Fibroblast of skin of back (primary cell): ENCODE measurements around the gene TMCO4.

Source experiments
- DNase-seq: peaks from one replicate; pipeline ENCODE4 v3.0.0-alpha.2; 2013

TMCO4 gene

DNA sequence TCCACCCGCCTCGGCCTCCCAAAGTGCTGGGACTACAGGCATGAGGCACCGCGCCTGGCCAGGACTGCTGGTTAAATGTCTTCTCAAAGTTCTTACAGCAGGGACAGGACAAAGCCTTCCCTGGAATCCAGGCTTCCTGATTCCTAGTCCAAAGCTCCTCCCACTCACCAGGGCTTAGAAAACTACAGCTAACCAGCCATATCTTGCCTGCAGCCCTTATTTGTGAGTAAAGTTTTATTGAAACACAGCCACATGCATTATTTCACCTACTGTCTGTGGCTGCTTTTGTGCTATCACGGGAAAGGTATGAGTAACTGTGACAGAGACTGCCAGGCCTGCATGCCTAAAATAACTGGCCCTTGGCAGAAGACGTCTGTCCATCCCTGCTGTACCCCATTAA, 24.4 kb downstream of the TMCO4 start:
- DNase-seq = no peak

DNA sequence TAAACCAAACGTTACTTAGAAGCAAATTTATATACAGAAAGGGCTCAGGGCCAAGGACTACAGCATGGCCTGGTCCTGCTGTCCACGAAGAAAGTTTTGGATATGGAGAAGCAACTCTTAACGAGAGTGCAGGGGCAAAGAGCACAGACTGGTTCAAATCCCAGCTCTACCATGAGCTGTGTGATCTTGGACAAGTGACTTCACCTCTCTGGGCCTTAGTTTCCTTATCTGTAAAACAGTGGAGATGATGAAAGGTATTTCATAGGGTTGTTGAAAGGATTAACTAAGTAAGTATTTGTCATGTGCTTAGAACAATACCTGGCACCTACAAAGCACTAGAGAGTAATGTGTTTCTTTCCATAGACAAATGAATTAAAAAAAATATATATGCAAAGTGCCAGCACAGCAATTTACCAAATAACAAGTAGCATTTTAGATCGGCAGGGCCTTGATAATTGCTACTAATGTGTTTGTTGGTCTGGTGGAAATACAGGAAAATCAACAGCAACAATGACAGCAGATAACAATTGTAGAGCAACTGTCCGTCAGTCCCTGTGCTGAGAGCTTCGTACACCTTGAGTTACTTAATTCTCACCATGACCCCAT, 25.4 kb downstream of the TMCO4 start:
- DNase-seq = no peak

DNA sequence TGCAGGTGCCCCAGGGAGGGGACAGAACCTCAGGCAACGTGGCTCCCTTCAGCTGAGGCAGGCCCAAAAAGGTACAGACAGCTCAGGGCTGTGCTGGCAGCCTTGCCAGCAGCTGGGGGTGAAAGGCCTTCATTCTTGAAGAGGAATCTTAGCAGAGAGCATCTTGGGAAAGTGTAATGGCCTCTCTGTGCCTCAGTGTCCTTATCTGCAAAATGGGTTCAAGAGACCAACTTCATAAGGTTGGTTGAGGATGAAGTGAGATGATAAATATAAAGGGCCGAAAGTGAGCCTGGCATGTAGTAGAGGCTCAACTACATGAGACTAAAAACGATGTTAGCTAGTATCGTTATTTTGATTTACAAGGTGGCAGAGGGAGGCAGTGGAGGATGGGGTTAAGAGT, 26.2 kb downstream of the TMCO4 start:
- no peak for DNase-seq

DNA sequence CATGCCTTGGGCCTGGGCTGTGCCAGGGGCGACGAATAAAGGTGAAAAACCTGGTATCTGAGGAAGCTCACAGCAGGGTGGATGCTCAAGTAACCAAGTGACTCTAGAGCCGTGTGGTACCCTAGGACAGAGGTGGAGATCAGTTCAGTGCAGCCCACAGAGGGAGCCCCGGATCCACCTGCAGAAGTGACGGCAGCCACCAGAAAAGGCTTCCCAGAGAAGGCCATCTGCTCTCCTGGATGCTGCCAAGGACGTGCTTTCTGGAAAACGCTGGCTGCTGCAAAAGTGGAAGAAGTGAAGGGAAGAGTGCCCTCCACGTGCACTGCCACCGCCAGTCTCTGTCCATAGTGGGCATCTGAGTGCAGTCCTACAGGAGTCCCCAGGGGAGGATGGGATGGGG, 27.7 kb downstream of the TMCO4 start:
- no peak for DNase-seq

DNA sequence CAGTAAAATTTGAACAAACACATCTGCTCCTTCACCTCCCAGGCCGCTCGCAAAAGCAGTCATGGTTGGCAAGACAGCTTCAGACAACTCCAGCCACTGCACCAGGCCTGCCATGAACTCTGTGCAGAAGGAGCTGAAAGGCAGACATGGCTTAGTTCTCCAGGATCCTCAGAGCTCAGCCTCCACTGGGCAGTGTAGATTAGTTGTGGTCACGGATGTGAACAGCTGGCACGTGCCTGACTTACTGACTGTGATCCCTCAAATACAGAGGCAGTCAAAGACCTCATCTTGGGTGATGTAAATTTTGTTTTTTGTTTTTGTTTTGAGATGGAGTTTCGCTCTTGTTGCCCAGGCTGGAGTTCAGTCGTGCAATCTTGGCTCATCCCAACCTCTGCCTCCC, 28.4 kb downstream of the TMCO4 start:
- no peak for DNase-seq

DNA sequence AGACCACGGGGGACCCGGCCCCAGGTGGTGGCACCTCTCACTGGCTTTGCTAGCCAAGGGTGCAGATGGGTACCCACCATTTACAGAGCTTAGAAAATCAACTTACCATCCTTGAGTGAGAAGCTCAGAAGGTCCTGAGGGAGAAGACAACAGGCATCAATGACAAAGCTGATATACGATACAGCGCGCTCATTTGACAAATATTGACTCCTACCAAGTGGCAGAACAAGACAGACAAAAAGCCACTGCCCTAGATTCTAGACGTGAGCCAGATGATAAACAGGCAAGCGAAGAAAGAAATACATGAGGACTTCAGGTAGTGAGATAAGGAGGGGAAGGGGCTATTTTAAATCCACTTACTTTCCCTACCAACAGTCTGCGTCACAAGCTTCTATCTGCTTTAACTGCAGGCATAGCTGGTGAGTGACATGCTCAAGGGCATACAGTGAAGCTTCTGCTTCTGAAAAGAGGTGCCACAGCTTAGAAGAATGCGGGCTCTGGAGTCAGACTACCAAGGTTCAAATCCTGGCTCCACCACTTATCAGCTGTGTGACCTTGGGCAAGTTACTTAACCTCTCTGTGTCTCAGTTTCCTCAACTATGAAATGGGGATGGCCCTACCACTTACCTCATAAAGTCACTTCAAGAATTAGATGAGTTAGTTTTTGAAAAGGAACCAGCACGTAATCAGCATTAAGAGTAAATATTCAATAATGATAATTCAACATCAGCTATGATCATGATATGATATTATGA, 29.1 kb downstream of the TMCO4 start:
- DNase-seq = no peak

DNA sequence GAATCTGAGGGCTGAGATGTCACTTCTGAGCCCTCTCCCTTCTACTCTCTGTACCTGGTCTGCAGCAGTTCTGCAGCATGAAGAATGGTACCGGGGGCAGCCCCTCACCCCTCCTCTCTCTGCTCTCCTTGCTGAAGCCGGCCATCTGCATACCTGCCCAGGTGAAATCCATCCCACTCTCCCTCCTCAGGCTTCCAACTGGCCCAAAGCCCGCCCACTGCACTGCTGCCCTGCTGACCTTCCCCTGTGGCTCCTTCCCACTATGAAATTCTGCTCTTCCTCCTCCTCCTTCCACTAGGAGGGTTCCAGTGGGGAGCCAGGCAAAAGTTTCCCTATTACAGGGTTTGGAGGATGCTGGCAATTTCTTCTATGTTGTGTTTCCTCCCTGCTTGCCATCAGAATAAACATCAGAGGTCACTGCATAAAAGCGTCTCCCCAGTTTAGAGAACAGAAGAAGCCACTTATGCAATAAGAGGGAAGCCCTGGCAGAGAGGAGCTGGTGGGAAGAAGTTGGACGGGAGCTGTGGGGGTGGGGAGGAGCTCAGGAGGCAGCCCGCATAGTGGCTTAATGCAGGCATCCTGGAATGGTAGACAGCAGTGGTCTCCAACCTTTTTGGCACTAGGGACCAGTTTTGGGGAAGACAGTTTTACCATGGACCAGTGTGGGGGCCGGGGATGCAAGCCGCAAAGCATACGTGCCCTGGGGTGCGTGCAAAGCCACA, 30.3 kb downstream of the TMCO4 start:
- no peak for DNase-seq

DNA sequence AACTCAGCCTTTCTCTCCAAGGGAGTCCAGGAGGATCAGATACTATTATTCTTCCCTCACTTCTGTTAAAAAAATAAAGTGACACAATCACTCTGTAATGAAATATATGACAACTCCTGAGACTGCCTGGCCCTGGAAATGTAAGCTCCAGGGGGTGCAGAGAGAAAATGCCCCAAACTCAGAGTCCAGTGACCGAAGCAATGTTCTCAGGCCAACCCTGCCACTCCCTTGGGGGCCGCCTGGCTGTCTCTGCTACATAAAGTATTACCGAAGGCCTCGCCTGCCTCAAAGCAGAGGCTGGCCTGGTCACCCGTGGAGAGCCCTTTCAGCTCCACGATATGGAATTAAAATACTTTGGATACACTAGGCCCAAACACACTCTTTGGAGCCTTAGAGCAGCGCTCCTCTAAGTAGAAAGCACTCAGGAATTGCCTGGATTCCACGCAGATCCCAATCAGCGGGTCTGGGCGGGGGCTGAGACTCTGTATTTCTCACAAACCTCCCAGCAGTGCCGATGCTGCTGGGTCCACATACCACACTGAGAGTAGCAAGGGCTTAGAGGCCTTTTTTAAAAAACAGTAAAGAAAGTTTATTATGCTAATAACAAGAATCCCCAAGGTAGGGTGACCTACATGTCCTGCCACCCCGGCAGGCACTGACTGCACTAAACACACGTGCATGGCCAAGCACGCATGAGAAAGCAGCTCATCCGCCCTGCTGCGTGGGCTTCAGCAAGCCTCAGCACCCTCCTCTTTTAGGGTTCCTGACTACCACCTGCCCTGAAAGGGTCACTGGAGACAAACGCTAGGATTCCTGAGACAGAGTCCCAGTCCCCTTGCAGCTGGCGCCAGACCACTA, 31.1 kb downstream of the TMCO4 start:
- DNase-seq = peak; percentile 91

DNA sequence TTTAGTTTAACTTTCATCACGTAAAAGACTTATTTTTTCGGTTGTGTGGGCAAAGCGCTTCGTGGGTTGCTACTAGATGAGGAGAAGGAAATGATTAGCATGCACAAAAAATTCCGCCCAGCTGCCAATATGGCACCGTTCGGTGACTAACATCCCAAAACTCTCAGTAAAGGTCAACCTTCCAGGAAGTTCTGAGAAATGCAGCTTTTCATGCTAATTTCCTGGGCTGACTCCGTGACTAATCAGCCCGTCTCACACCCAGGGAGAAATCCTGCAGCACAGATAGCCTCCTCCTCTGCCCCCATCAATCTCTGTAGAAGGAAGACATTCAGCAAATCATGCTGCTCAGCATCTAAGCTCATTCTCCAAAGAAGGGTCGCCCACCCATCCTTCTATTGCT, 34.1 kb downstream of the TMCO4 start:
- DNase-seq = peak; percentile 97

DNA sequence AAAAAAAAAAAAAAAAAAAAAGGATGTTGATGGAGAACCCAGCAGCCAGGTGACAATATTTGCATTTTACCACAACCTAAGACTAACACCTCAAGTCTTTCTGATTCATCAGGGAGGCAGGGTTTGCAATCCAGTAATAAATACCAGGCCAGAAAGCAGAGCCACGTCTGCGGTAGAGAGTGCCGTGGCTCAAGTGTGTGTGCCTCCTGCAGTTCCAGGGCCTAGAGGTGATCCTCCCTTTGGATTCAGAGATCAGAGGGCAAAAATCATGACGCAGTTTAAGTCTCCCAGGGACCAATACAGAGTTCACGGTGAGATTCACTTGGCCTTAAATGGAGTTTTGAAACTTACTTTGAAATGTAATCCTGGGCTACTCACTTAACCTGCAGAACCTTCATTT, 34.9 kb downstream of the TMCO4 start:
- DNase-seq = peak; percentile 21

DNA sequence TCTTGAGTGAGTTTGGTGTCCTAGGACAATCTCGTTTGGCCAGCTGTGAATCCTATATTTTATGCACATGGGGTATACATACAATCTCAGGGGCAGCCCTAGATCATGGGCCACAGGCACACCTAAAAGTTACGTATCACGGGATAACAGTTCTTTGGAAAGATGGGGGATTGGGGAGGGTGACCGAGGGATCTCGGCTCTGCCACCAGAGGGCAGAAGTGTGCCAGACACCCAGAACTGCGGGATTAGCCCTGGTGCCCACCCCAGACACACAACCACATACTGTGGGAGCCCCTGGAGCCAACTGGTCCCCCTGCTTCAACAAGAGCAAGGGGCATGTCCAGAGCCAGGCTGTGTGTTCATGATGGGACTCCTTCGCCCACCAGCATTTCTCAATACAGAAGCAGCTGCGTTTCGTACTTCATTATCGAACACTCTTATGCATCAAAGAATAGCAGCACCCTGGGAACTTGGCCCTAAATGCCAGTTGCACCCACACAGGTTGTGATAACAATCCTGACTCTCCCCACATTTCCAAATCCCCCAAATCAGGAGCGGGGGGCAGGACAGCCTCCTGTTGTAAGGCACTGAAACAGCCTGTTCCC, 37.4 kb downstream of the TMCO4 start:
- peak; percentile 30 for DNase-seq

DNA sequence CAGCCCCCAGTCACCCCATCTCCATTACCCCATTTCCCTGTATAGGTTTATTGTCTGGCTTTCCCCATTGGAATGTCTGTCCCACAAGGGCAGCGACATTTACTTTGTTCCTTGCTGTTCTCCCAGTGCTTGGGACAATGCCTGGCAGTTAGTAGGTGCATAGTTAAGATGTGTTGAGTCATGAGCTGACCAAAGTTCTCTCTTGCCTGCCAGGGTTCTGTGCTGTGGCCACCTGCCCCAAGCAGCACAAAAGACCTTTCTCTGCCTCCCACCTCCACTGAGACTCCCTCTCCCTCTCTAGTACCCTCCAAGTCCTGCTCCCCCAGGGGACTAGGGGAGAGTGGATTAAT, 40.0 kb downstream of the TMCO4 start:
- DNase-seq = no peak

DNA sequence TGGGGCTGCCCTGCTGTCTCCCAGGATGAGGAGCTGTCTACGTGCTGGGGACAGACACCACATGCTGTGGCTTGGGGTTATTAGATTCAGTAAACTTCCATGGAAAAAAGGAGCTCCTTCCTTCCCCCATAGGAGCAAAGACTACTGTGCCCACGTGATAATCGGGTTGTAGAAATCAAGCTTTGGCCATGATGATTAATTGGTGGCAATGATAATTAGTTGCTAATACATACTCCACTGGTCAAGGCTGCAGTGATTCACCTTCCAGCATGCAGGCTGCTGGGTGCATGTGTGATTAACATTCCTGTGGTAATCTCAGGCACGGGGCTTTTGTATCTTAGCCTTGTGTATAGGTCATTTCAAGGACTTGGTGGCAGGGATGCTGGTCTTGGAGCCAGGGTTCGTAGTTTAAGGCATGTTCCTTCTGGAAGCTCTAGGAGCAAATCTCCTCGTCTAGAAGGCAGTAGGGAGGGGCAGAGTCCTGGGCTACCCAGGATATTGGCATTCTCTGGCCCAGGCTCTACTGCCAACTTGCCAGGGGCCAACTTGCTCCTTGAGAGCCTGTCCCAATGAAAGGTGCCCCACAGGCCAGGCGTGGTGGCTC, 41.4 kb downstream of the TMCO4 start:
- DNase-seq = peak; percentile 79

DNA sequence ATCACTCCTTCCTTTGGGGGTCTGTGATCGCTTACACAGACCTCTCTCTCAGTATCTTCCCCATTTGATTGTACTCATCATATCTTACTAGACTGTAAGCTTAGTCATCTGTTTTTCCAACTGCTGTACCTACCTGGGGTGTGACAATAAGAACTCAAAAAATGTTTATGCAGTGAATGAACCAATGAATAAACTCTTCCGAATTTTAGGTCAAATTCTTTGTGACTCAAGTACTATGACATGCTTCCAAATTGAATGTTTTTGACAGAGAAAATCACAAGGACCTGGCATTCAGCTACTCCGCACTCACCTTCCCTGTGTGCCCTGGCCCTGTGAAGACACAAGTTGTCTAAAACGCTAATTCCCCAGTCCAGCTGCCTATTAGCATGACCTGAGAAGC, 42.1 kb downstream of the TMCO4 start:
- DNase-seq = no peak

DNA sequence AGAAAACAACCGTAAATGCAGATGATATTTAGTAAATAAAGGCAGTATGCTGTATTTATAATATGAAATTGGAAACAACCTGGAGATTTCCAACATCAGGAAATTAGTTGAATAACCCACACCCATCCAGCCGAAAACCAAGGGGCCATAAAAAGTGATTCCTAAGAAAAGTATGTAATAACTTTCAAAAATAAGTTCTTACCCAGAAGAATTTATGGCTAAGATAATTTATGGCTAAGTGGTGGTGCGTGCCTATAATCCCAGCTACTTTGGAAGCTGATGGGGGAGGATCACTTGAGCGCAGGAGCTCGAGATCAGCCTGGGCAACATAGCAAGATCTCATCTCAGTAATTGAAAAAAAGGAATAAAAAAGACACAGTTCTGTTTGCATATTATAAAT, 43.2 kb downstream of the TMCO4 start:
- no peak for DNase-seq

DNA sequence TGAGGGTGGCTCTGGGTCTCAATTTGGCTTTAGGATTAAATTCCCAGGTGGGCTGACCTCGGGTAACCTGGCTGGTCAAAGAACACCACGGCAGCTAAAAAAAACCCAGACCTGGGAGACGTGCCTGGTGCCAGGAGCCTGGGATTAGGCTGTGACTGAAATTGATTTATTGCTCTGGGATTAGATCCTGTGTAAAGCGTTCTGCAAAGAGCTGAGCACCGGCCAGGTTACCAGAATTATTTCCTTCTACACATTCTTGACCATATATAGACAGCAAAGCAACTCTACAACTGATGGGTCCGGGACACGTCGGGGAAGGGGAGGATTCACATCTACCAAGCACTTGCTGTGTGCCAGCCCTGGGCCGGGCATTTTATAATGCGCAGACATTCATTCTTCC, 45.2 kb downstream of the TMCO4 start:
- no peak for DNase-seq

DNA sequence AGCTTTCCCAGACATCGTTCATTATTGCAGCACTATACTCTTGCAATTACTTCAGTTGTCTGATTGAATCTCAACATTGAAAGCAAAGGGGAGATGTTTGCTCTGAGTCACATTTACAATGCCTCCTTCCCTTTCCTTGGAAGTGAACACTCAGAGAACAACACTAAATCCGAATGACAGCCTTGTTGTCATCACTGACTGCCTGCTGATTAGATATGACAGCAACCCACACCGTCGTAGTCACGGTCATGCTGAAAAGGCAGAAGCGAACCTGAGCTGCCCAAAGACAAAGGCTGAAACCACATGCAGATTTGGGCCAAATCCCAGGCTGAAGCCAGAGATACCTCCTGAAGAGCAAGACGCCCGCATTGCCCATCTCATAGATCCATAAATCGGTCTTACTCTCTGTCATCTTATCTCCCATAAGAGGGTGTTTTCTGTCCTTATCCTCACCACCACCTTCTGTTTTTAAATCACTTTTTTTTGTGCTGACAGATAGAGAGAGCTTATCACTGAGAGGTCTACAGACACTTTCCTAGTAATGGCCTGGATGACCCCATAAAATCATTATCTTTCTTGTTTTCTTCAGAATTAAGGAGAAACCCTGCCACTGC, 47.5 kb downstream of the TMCO4 start:
- DNase-seq = no peak

DNA sequence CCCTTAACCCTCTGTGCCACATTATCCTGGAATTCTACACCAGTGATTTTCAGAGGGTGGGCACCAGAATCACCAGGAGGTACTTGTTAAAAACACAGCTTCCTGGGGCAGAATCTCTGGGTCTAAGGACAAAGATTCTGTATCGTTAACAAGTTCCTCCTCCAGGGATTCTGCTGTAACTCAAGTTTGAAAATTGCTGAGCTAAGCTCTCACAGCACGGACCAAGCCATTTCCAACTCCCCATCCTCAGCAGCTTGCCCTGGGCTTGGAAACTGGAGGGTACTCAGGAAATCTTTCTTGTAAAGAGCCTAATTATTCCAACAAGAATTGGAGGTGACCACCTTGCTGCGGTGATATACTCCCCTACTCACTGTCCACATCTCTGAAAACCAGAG, 48.8 kb downstream of the TMCO4 start:
- DNase-seq = no peak

DNA sequence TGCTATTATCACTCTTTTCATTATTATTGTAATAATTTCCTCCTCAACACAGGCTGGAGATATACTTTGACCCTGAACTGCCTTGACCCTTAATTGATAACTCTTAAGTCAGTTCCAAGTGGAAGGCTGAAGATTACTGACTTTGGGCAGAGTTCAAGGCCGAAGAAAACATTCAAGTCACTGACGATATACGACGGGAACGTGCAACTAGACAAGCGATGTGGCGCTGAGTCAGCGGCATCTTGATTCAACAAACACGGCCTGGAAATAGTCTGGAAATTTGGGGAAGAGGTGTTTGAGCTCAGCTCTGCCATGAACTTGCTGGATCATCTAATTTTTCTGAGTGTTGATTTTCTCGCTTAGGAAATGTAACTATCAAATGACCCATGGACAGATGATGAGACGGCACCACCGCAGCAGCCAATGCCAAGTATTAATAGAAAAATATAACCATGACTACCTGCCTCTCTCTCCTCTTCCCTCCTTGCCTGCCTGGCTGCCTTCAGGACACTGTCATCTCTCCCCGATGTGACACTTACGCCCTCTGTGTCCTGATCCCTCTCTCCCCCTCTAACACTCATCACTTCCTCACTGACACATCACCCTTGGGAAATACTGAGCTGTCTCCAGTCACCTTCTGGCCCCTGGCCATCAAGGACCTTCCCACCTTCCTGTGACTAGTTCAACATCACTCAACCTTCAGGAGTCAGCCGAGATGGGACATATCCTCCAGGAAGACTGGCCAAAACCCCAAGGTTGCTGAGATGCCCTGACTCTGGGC, 49.4 kb downstream of the TMCO4 start:
- peak; percentile 70 for DNase-seq

DNA sequence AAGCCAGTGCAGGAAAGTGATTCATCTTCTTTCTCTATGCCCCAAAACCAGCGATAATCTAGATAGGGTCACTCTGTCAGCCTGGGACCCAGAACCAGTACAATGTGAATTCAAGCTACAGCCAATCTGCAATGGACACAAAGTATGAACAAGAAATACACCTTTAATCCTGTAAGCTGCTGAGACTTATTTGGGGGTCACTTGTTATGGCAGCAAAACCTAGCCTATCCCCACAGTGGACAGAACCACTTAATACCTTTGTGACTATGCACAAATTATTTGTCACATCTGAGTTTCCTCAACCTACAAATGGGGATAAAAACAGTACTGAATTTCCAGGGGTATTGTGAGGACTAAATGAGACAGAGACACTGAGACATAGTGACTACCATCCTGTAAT, 50.0 kb downstream of the TMCO4 start:
- DNase-seq = no peak

DNA sequence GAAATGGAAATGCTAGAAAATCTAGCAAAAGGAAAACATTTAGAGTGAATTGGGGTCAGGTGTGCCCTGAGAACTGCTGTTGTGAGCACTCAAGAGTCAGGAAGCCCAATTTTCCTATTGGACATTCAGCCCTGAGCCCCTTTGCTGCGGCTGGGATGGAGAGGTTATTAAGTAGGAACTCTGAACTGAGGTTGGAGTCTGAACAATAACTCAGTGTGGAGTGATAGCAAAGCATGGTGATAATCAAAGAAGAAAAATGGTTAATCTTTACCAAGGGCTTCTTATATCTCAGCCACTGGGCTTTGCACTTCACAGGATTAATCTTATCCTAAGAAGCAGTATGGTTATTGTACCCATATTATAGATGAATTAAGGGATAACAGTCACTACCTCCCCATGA, 52.0 kb downstream of the TMCO4 start:
- no peak for DNase-seq
